Keratinocyte (primary cell): Measurements from ENCODE around the gene CKLF.

Source experiments
- EZH2 ChIP-seq: IDR thresholded peaks from one replicate; pipeline ENCODE4 v1.6.1; 2012; ENCODE audit warnings: inconsistent platforms, mild to moderate bottlenecking, low read length, moderate library complexity
- TF ChIP-seq, protein P1 (sequence below), 3 experiments: IDR thresholded peaks in 1 of 3; conservative IDR thresholded peaks in 1 of 3; optimal IDR thresholded peaks in 1 of 3; 2 replicates in 2 of 3; 3 replicates in 1 of 3; pipeline versions ENCODE3 to v1.5.1; 2011; ENCODE audit warnings: low read length in 3 of 3, mild to moderate bottlenecking in 3 of 3, moderate library complexity in 2 of 3, control low read depth in 1 of 3, inconsistent platforms in 1 of 3; ENCODE audit not compliant: insufficient read depth in 2 of 3; ENCODE audit errors: extremely low read depth in 1 of 3

DNA sequence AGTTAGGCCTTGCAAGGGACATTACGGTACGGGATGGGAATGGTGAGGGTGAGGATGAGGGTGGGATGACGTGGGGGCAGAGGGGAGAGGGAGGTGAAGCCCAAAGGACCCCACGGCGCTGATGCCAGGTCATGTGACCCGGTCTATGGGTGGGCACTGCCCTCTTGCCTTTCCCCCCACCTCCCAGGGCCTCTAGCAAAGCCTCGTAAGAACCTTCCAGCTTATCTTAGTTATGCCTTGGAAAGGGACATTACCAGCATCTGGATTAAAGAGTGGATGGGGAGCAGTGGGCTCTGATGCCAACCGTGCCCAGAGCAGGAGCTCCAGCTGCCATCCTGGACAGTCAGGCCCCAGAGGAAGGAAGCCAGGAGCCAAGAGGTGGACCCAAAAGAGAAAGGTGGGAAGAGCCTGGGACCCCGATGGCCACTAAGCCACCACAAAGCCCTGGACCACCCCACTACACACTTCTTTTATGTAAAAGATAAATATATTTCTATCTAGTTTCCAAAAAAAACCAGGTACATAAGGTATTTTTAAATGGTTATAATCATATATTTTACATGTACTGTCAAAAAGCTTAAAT is 43.4 kb upstream of the CKLF start:
- TF ChIP-seq, protein P1, sequence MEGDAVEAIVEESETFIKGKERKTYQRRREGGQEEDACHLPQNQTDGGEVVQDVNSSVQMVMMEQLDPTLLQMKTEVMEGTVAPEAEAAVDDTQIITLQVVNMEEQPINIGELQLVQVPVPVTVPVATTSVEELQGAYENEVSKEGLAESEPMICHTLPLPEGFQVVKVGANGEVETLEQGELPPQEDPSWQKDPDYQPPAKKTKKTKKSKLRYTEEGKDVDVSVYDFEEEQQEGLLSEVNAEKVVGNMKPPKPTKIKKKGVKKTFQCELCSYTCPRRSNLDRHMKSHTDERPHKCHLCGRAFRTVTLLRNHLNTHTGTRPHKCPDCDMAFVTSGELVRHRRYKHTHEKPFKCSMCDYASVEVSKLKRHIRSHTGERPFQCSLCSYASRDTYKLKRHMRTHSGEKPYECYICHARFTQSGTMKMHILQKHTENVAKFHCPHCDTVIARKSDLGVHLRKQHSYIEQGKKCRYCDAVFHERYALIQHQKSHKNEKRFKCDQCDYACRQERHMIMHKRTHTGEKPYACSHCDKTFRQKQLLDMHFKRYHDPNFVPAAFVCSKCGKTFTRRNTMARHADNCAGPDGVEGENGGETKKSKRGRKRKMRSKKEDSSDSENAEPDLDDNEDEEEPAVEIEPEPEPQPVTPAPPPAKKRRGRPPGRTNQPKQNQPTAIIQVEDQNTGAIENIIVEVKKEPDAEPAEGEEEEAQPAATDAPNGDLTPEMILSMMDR (optimal IDR thresholded peaks at IDR 0.05 in 1 of 3, IDR thresholded peaks at IDR 0.05 in 1 of 3, conservative IDR thresholded peaks at IDR 0.05 in 1 of 3; ENCODE audit: extremely low read depth in 1 of 3, insufficient read depth in 2 of 3, low read length in 3 of 3): no peak
- TF ChIP-seq EZH2: no peak
